Heart left ventricle (tissue), 16 donors: ENCODE results near the gene PFN4. TPM values are rescaled to one million over a fixed set of nuclear protein-coding genes. Genes with fewer than 3 reads are reported as not detected.
A peak's percentile ranks its signal among the peaks of the same experiment; 100 is the strongest.

ENCODE experiments used
- ATAC-seq, 4 donors: fragments of 200-7000 bp; cut with Tn5 transposase; one replicate each; pipeline ENCODE4 v1.9.1; 2020 to 2022; ENCODE audit warnings: moderate library complexity in 4 of 4, mild to moderate bottlenecking in 3 of 4, moderate number of reproducible peaks in 1 of 4
- DNase-seq, 5 donors: peaks; one replicate each; pipeline ENCODE4 v3.0.0-alpha.2; 2020
- H3K27ac ChIP-seq, 12 donors: fragments of 200-600 bp; sonication (generic) in 4 of 12; one replicate each; pipeline versions ENCODE4 v1.5.0 to v1.8.0; 2016 to 2022; ENCODE audit warnings: mild to moderate bottlenecking in 2 of 12
- H3K27me3 ChIP-seq, 9 donors: fragments of 200-600 bp; sonication (generic) in 2 of 9; one replicate each; pipeline versions ENCODE4 v1.5.1 to v1.8.0; 2016 to 2022; ENCODE audit warnings: mild to moderate bottlenecking in 3 of 9
- H3K36me3 ChIP-seq, 9 donors: fragments of 200-600 bp; sonication (generic) in 2 of 9; one replicate each; pipeline versions ENCODE4 v1.5.0 to v1.8.0; 2018 to 2022; ENCODE audit warnings: mild to moderate bottlenecking in 2 of 9
- H3K4me1 ChIP-seq, 12 donors: fragments of 200-600 bp; sonication (generic) in 4 of 12; one replicate each; pipeline versions ENCODE4 v1.5.0 to v1.8.0; 2016 to 2022; ENCODE audit warnings: mild to moderate bottlenecking in 3 of 12
- H3K4me3 ChIP-seq, 12 donors: fragments of 200-600 bp; sonication (generic) in 4 of 12; one replicate each; pipeline versions ENCODE4 v1.5.0 to v1.8.0; 2017 to 2022; ENCODE audit warnings: mild to moderate bottlenecking in 9 of 12, moderate library complexity in 4 of 12
- H3K9me3 ChIP-seq, 12 donors: fragments of 200-600 bp; sonication (generic) in 4 of 12; one replicate each; pipeline versions ENCODE4 v1.5.0 to v1.8.0; 2016 to 2022; ENCODE audit warnings: mild to moderate bottlenecking in 1 of 12
- CTCF ChIP-seq, 12 donors: fragments of 200-600 bp; sonication (generic) in 4 of 12; IDR thresholded peaks; one replicate each; pipeline versions ENCODE4 v1.5.0 to v1.8.0; 2018 to 2022; ENCODE audit warnings: antibody characterized with exemption in 12 of 12, mild to moderate bottlenecking in 5 of 12
- POLR2A ChIP-seq, 2 donors: fragments of 450-650 bp; IDR thresholded peaks; one replicate each; pipeline ENCODE4 v1.6.1; 2017; ENCODE audit warnings: antibody characterized with exemption in 2 of 2, mild to moderate bottlenecking in 2 of 2, moderate library complexity in 2 of 2
- WGBS, 4 donors: extraction: QIAGEN DNeasy Blood & Tissue Kit in 2 of 4; methylation state at CpG; one replicate each; pipeline versions ENCODE4 v1.1.5 to v1.1.7; 2013 to 2018; 5-methylcytosine and 5-hydroxymethylcytosine counted together
- intact Hi-C, 10 donors: fragments of 100-400 bp; cut with DNase I; formaldehyde crosslinking; loops; one replicate each; pipeline versions ENCODE4 v1.11.1 to v1.14.2; 2022
- polyA plus RNA-seq, 2 donors: library from polyadenylated mRNA; stranded (reverse); fragments of 200-250 nt; gene quantifications; one replicate each; pipeline ENCODE4 v1.2.3, GENCODE V29; 2013
- total RNA-seq, 9 donors: library from RNA; depleted of rRNA in 2 of 9; stranded (reverse); fragments of >200 nt in 2 of 9; fragmentation: NEBNext Ultra II Directional in 3 of 9; extraction: Animal tissue kit (Norgen Biotek cat#: 25700) in 3 of 9; gene quantifications; one replicate each; pipeline versions ENCODE4 v1.1.0 to v1.2.4, GENCODE V29; 2016 to 2023
- donor health status: ischemic (EF 13 %, LVEDD 7.1; RV severe dilation, severe dysfunction).
- donor health status: healthy with polysubstance abuse.
- donor health status: DM: no; HTN: yes; CAD: no.
- donor health status: DM: no; HTN: no; CAD: no.
- donor health status: ischemic (EF 25% LVEDD 6.9; RV normal size, moderate dysfunction).
- donor health status: ischemic (EF 25% LVEDD 5.7; RV mildly dilated, moderate dysfunction).
- donor health status: healthy.
- donor health status: DM: yes; HTN: yes; CAD: no.
- donor health status: ischemic (EF 35%, LVEDD 5.7; RV mildly dilated, moderate dysfunction).
- donor health status: nonischemic (EF 11% LVEDD 7.7; RV severe dilation, severe dysfunction).
- donor health status: DM: yes; HTN: yes; CAD: no.
- donor health status: PGD.
- donor health status: ischemic (EF 29% LVEDD 5.4; RV normal size, mild dysfunction).
- donor health status: nonischemic (EF 23%, LVEDD 6.1; RV moderate dilation, normal function).

The PFN4 gene
- total and polyA plus RNA-seq, 11 donors = 0.14 to 2.1 (median 0.59) TPM; not detected in 4

GRCh38 chr2:24080701-24081100 is 42.4 kb downstream of the PFN4 start:
- ATAC-seq = no peak
- intact Hi-C loops = loop anchor here in 7 of 10 donors (5.0 to 10.0 kb wide), 7 partner anchors 33 to 256 kb away; partner anchors contain the start of genes ATAD2B (in 3 of the 7), FKBP1B (in 1 of the 7) and WDCP (in 1 of the 7)

GRCh38 chr2:24077879-24078278 is 45.3 kb downstream of the PFN4 start:
- TF ChIP-seq POLR2A (IDR thresholded peaks at IDR 0.05) (no peak), CTCF (IDR thresholded peaks at IDR 0.05) (no peak)
- Histone ChIP-seq H3K36me3 (peaks cover 0 to 56% (median 45%) of the 10 kb centered on the region in 9 donors), H3K4me3 (peak overlapping the region in 7 of 12 donors; percentile 75 to 95 (median 82)), H3K4me1 (peaks cover 0 to 35% (median 15%) of the 10 kb centered on the region in 12 donors), H3K27ac (peak overlapping the region in 8 of 12 donors; percentile 83 to 94 (median 88)), H3K27me3 (no peaks in the 10 kb centered on the region), H3K9me3 (no peaks in the 10 kb centered on the region)
- ATAC-seq = no peak
- no peak for DNase-seq
- 68 to 82% (median 72%) methylated on average over 2 of the region's 2 CpGs for WGBS, 4 donors
- intact Hi-C loops = loop anchor here in 5 of 10 donors (2.0 to 10.0 kb wide), 5 partner anchors 31 to 253 kb away; partner anchors contain the start of genes ATAD2B (in 4 of the 5) and WDCP (in 1 of the 5)

More at GRCh38 chr2:24080701-24081100, 42.4 kb downstream of the PFN4 start:
- no peaks in the 10 kb centered on the region for H3K9me3 ChIP-seq
- H3K36me3 ChIP-seq = peaks cover 0 to 41% (median 33%) of the 10 kb centered on the region in 9 donors
- no peak overlapping the region for H3K4me3 ChIP-seq
- no peak for DNase-seq
- no peak overlapping the region for H3K27ac ChIP-seq
- 79 to 83% (median 81%) methylated on average over 2 of the region's 2 CpGs for WGBS, 4 donors
- TF ChIP-seq POLR2A (IDR thresholded peaks at IDR 0.05) (no peak), CTCF (IDR thresholded peaks at IDR 0.05) (no peak)
- H3K4me1 ChIP-seq = peaks cover 0 to 39% (median 21%) of the 10 kb centered on the region in 12 donors
- H3K27me3 ChIP-seq = no peaks in the 10 kb centered on the region

- H3K36me3 ChIP-seq = peaks cover 0 to 56% (median 45%) of the 10 kb centered on the region in 9 donors
- intact Hi-C loops = loop anchor here in 5 of 10 donors (2.0 to 10.0 kb wide), 5 partner anchors 31 to 253 kb away; partner anchors contain the start of genes ATAD2B (in 4 of the 5) and WDCP (in 1 of the 5)
- no peak for ATAC-seq
These were observed 45.6 kb downstream of the PFN4 start for GRCh38 chr2:24077535-24077877.

More at GRCh38 chr2:24077535-24077877, 45.6 kb downstream of the PFN4 start:
- H3K9me3 ChIP-seq = no peaks in the 10 kb centered on the region
- no peaks in the 10 kb centered on the region for H3K27me3 ChIP-seq
- WGBS, 4 donors = 16 to 26% (median 18%) methylated on average over 7 to 9 of the region's 9 CpGs
- peak overlapping the region in 11 of 12 donors; percentile 48 to 95 (median 82) for H3K4me3 ChIP-seq
- H3K4me1 ChIP-seq = peaks cover 0 to 31% (median 15%) of the 10 kb centered on the region in 12 donors
- no peak for TF ChIP-seq POLR2A (IDR thresholded peaks at IDR 0.05)
- TF ChIP-seq CTCF (IDR thresholded peaks at IDR 0.05) = no peak
- H3K27ac ChIP-seq = peak overlapping the region; percentile 42 to 94 (median 87)
- peak in 1 of 5 donors; percentile 28 for DNase-seq
